IMR-90 (cell line): ENCODE results near the gene SAMD7. TPM values are rescaled to one million over a fixed set of nuclear protein-coding genes. Genes with fewer than 3 reads are reported as not detected.

Source experiments
- ATAC-seq: fragments of 200-7000 bp; cut with Tn5 transposase; 2 replicates; pipeline ENCODE4 v1.9.1; 2020; ENCODE audit warnings: low read depth, mild to moderate bottlenecking, moderate library complexity
- BruUV-seq: library from RNA; stranded (reverse); fragments of 400-500 nt; replicated peaks from 2 replicates; lab custom pipeline; 2021; lab: Mats Ljungman, UMichigan
- CTCF ChIA-PET: fragments of 300-600 bp; formaldehyde crosslinking; extraction: SDS; loops from one replicate; lab custom pipeline; 2021; ENCODE audit warnings: antibody characterized with exemption; lab: Yijun Ruan, JAX
- POLR2A ChIA-PET: fragments of 300-600 bp; sonication (Branson Sonifier 250); formaldehyde crosslinking; loops from one replicate; lab custom pipeline; 2022; ENCODE audit warnings: antibody characterized with exemption; ENCODE audit not compliant: unreplicated experiment; lab: Charles Lee
- DNase-seq: peaks from one replicate; pipeline ENCODE4 v3.0.0; 2013
- H2AFZ ChIP-seq: replicated peaks from 2 replicates; pipeline ENCODE3; 2013; ENCODE audit warnings: low read length, mild to moderate bottlenecking; ENCODE audit not compliant: poor library complexity
- H2AK5ac ChIP-seq: 2 replicates; pipeline ENCODE4 v1.6.1; 2013; ENCODE audit warnings: low read depth, low read length, inconsistent platforms
- H2AK9ac ChIP-seq: replicated peaks from 2 replicates; pipeline ENCODE3; 2013; ENCODE audit warnings: mild to moderate bottlenecking, low read depth, low read length, moderate library complexity; ENCODE audit not compliant: poor library complexity
- H2BK120ac ChIP-seq: 2 replicates; pipeline ENCODE4 v1.6.1; 2013; ENCODE audit warnings: low read depth, low read length, inconsistent platforms
- H2BK15ac ChIP-seq: 3 replicates; pipeline ENCODE4 v1.6.1; 2013; ENCODE audit warnings: low read depth, low read length, inconsistent platforms
- H2BK20ac ChIP-seq: 2 replicates; pipeline ENCODE4 v1.6.1; 2013; ENCODE audit warnings: low read depth, mild to moderate bottlenecking, inconsistent platforms, low read length, moderate library complexity
- H2BK5ac ChIP-seq: 2 replicates; pipeline ENCODE4 v1.6.1; 2013; ENCODE audit warnings: mild to moderate bottlenecking, low read depth, low read length, inconsistent platforms; ENCODE audit not compliant: poor library complexity, severe bottlenecking
- H3K14ac ChIP-seq: replicated peaks from 2 replicates; pipeline ENCODE4 v1.6.1; 2013; ENCODE audit warnings: low read depth, low read length, inconsistent platforms
- H3K18ac ChIP-seq: 2 replicates; pipeline ENCODE4 v1.6.1; 2013; ENCODE audit warnings: low read depth, low read length, control low read depth
- H3K23ac ChIP-seq: 2 replicates; pipeline ENCODE4 v1.6.1; 2013; ENCODE audit warnings: low read depth, low read length, inconsistent platforms
- H3K27ac ChIP-seq: 2 replicates; pipeline ENCODE4 v1.5.1; 2013; ENCODE audit warnings: mild to moderate bottlenecking, control low read depth, low read length; ENCODE audit not compliant: insufficient read depth
- H3K27me3 ChIP-seq: 2 replicates; pipeline ENCODE4 v1.6.1; 2013; ENCODE audit warnings: low read length; ENCODE audit not compliant: control insufficient read depth, insufficient read depth
- H3K36me3 ChIP-seq: 2 replicates; pipeline ENCODE4 v1.6.1; 2013; ENCODE audit warnings: low read length, mixed read lengths; ENCODE audit not compliant: control insufficient read depth, insufficient read depth
- H3K4ac ChIP-seq: 2 replicates; pipeline ENCODE4 v1.6.1; 2013; ENCODE audit warnings: low read depth, low read length, inconsistent platforms
- H3K4me1 ChIP-seq: 2 replicates; pipeline ENCODE4 v1.6.1; 2013; ENCODE audit warnings: low read length, mixed read lengths; ENCODE audit not compliant: control insufficient read depth, insufficient read depth
- H3K4me2 ChIP-seq: 2 replicates; pipeline ENCODE4 v1.6.1; 2013; ENCODE audit warnings: low read depth, mild to moderate bottlenecking, control low read depth, low read length, moderate library complexity
- H3K4me3 ChIP-seq: 2 replicates; pipeline ENCODE4 v1.5.1; 2013; ENCODE audit warnings: low read depth, mild to moderate bottlenecking, control low read depth, low read length, moderate library complexity; ENCODE audit not compliant: insufficient read depth
- H3K56ac ChIP-seq: 2 replicates; pipeline ENCODE4 v1.6.1; 2013; ENCODE audit warnings: low read length, inconsistent platforms; ENCODE audit not compliant: insufficient read depth; ENCODE audit errors: extremely low read depth
- H3K79me1 ChIP-seq, 2 experiments: 2 replicates each; pipeline ENCODE4 v1.6.1; 2013; ENCODE audit warnings: low read length in 2 of 2, inconsistent platforms in 1 of 2, low read depth in 1 of 2
- H3K9ac ChIP-seq: 2 replicates; pipeline ENCODE4 v1.6.1; 2013; ENCODE audit warnings: low read depth, low read length, control low read depth
- H3K9me1 ChIP-seq: 2 replicates; pipeline ENCODE4 v1.6.1; 2013; ENCODE audit warnings: low read length, inconsistent platforms; ENCODE audit not compliant: insufficient read depth
- H3K9me3 ChIP-seq: 2 replicates; pipeline ENCODE4 v1.6.1; 2013; ENCODE audit warnings: low read length; ENCODE audit not compliant: control insufficient read depth, insufficient read depth
- H4K20me1 ChIP-seq: 2 replicates; pipeline ENCODE4 v1.6.1; 2013; ENCODE audit warnings: low read length, inconsistent platforms; ENCODE audit not compliant: insufficient read depth
- H4K5ac ChIP-seq: 2 replicates; pipeline ENCODE4 v1.6.1; 2013; ENCODE audit warnings: mild to moderate bottlenecking, low read depth, low read length, control low read depth
- H4K8ac ChIP-seq, 2 experiments: 2 replicates each; pipeline ENCODE4 v1.6.1; 2013; ENCODE audit warnings: low read depth in 2 of 2, low read length in 2 of 2, control low read depth in 1 of 2, inconsistent platforms in 1 of 2
- H4K91ac ChIP-seq: 2 replicates; pipeline ENCODE4 v1.6.1; 2013; ENCODE audit warnings: low read depth, low read length, inconsistent platforms; ENCODE audit not compliant: insufficient read depth
- BHLHE40 ChIP-seq: fragments of 150-350 bp; IDR thresholded peaks from 2 replicates; pipeline ENCODE4 v1.6.1; 2016; ENCODE audit warnings: mild to moderate bottlenecking, low read depth, low read length
- CEBPB ChIP-seq: IDR thresholded peaks from 2 replicates; pipeline ENCODE4 v1.6.1; 2012; ENCODE audit warnings: low read depth, low read length, improper control_type of control experiment
- CHD1 ChIP-seq: IDR thresholded peaks from 2 replicates; pipeline ENCODE4 v1.6.1; 2012; ENCODE audit warnings: low read depth, low read length, improper control_type of control experiment
- CTCF ChIP-seq: conservative IDR thresholded peaks from 2 replicates; pipeline ENCODE4 v1.5.1; 2012; ENCODE audit warnings: mild to moderate bottlenecking, low read depth, low read length, improper control_type of control experiment
- MAFK ChIP-seq: IDR thresholded peaks from 2 replicates; pipeline ENCODE4 v1.6.1; 2012; ENCODE audit warnings: low read depth, low read length, improper control_type of control experiment
- MXI1 ChIP-seq: IDR thresholded peaks from 2 replicates; pipeline ENCODE4 v1.6.1; 2012; ENCODE audit warnings: low read depth, mild to moderate bottlenecking, low read length, moderate library complexity, borderline replicate concordance
- RAD21 ChIP-seq: IDR thresholded peaks from 2 replicates; pipeline ENCODE4 v1.6.1; 2012; ENCODE audit warnings: low read length, improper control_type of control experiment
- USF2 ChIP-seq: fragments of 150-350 bp; IDR thresholded peaks from 2 replicates; pipeline ENCODE4 v1.6.1; 2017; ENCODE audit warnings: mild to moderate bottlenecking, antibody characterized with exemption, low read length, low read depth
- WGBS, 2 experiments: methylation state at CpG; one replicate each; pipeline versions ENCODE4 v1.1.5 to v1.1.7; 2013; ENCODE audit warnings: missing lambda C conversion rate in 2 of 2; ENCODE audit not compliant: insufficient read length in 1 of 2; ENCODE audit errors: extremely low coverage in 2 of 2; 5-methylcytosine and 5-hydroxymethylcytosine counted together
- dilution Hi-C: fragments of 300-500 bp; cut with HindIII; formaldehyde crosslinking; loops from one replicate; pipeline ENCODE4 v1.14.3; 2018; ENCODE audit warnings: low sequenced_read_pairs; ENCODE audit not compliant: unreplicated experiment
- in situ Hi-C: fragments of 300-500 bp; cut with MboI; formaldehyde crosslinking; loops from 3 replicates; pipeline ENCODE4 v1.14.3; 2019; ENCODE audit warnings: low sequenced_read_pairs, inconsistent platforms, mixed read lengths
- intact Hi-C: fragments of 100-400 bp; cut with micrococcal nuclease; formaldehyde crosslinking; loops from 2 replicates; pipeline ENCODE4 v1.10.0; 2022
- polyA plus RNA-seq, 3 experiments: library from polyadenylated mRNA; depleted of rRNA; stranded (reverse); fragments of >200 nt; gene quantifications; 2 replicates each; pipeline ENCODE4 v1.2.3, GENCODE V29; 2012; ENCODE audit warnings: low replicate concordance in 1 of 3
- total RNA-seq: library from RNA; depleted of rRNA; stranded (reverse); fragments of >200 nt; gene quantifications from 2 replicates; pipeline ENCODE4 v1.2.3, GENCODE V29; 2012

The SAMD7 gene
- total and polyA plus RNA-seq, 2 of the 4 experiments (the other 2 are of a cell fraction), result not detected

GRCh38 chr3:169940470-169941181 is 29.3 kb downstream of the SAMD7 start:
- Histone ChIP-seq H2AFZ (no peak overlapping the region), H4K91ac (no peak overlapping the region), H3K9ac (no peak overlapping the region), H3K79me1 (no peaks in the 10 kb centered on the region), H4K5ac (no peak overlapping the region), H2BK120ac (no peak overlapping the region), H3K4ac (no peak overlapping the region), H2BK20ac (no peak overlapping the region), H3K4me3 (no peak overlapping the region), H2AK5ac (no peak overlapping the region), H2BK15ac (no peak overlapping the region), H3K23ac (no peak overlapping the region), H3K9me3 (no peaks in the 10 kb centered on the region), H2BK5ac (no peak overlapping the region), H4K8ac (no peak overlapping the region), H3K9me1 (no peaks in the 10 kb centered on the region), H2AK9ac (no peak overlapping the region), H3K56ac (no peak overlapping the region), H3K18ac (no peak overlapping the region), H3K14ac (no peak overlapping the region), H4K20me1 (no peaks in the 10 kb centered on the region), H3K4me2 (no peak overlapping the region), H3K4me1 (no peaks in the 10 kb centered on the region), H3K36me3 (no peaks in the 10 kb centered on the region), H3K27ac (no peak overlapping the region), H3K27me3 (peaks cover 16% of the 10 kb centered on the region)
- no peak for ATAC-seq
- ChIA-PET CTCF (no interaction called here), POLR2A (no interaction called here)
- DNase-seq, result no peak
- intact Hi-C loops, result no loop called here
- WGBS, 2 experiments, result no CpG with 5 or more reads among the region's 6 CpGs
- TF ChIP-seq CTCF (no peak), RAD21 (no peak), CEBPB (no peak), MXI1 (no peak), BHLHE40 (no peak), CHD1 (no peak), USF2 (no peak), MAFK (no peak)
- no TSS peak for BruUV-seq
- in situ Hi-C loops, result no loop called here
- dilution Hi-C loops, result no loop called here
